Spleen (tissue), 11 donors: Measurements from ENCODE around the gene TUBA3E. TPM values are rescaled to one million over a fixed set of nuclear protein-coding genes. Genes with fewer than 3 reads are reported as not detected.
"Not testable (repeated sequence)": the region's sequence is repeated elsewhere in the genome, so short reads cannot be mapped to it uniquely, and the experiment has no call there.

ENCODE experiments used
- DNase-seq: peaks from one replicate; pipeline ENCODE4 v3.0.0-alpha.2; 2020
- H3K27ac ChIP-seq, 8 donors: fragments of 200-600 bp; sonication (generic) in 7 of 8; 1 replicate in 4 of 8; 2 replicates in 4 of 8; pipeline versions ENCODE4 v1.5.0 to v1.8.0; 2016 to 2021; ENCODE audit warnings: inconsistent platforms in 4 of 8, mild to moderate bottlenecking in 4 of 8, moderate library complexity in 1 of 8
- H3K27me3 ChIP-seq, 7 donors: fragments of 200-600 bp; sonication (generic) in 6 of 7; replicated peaks in 1 of 7; 1 replicate in 4 of 7; 2 replicates in 3 of 7; pipeline versions ENCODE4 v1.5.0 to v1.8.0; 2016 to 2021; ENCODE audit warnings: inconsistent platforms in 3 of 7, mild to moderate bottlenecking in 1 of 7
- H3K36me3 ChIP-seq, 6 donors: fragments of 200-600 bp; sonication (generic) in 5 of 6; 1 replicate in 4 of 6; 2 replicates in 2 of 6; pipeline versions ENCODE4 v1.5.0 to v1.8.0; 2016 to 2021; ENCODE audit warnings: inconsistent platforms in 2 of 6
- H3K4me1 ChIP-seq, 6 donors: fragments of 200-600 bp; sonication (generic) in 5 of 6; 1 replicate in 3 of 6; 2 replicates in 3 of 6; pipeline versions ENCODE4 v1.5.0 to v1.8.0; 2016 to 2021; ENCODE audit warnings: inconsistent platforms in 3 of 6
- H3K4me3 ChIP-seq, 8 donors: fragments of 200-600 bp; sonication (generic) in 7 of 8; 1 replicate in 4 of 8; 2 replicates in 4 of 8; pipeline versions ENCODE4 v1.5.0 to v1.8.0; 2016 to 2021; ENCODE audit warnings: inconsistent platforms in 4 of 8, mild to moderate bottlenecking in 4 of 8, moderate library complexity in 2 of 8
- H3K9me3 ChIP-seq, 8 donors: fragments of 200-600 bp; sonication (generic) in 7 of 8; 1 replicate in 4 of 8; 2 replicates in 4 of 8; pipeline versions ENCODE4 v1.5.0 to v1.8.0; 2016 to 2021; ENCODE audit warnings: inconsistent platforms in 4 of 8
- CTCF ChIP-seq, 11 experiments: fragments of 200-600 bp in 7 of 11; fragments of 450-650 bp in 4 of 11; sonication (generic) in 4 of 11; IDR thresholded peaks in 8 of 11; conservative IDR thresholded peaks in 3 of 11; 1 replicate in 7 of 11; 2 replicates in 4 of 11; pipeline versions ENCODE4 v1.4.0 to v1.8.0; 2016 to 2021; ENCODE audit warnings: antibody characterized with exemption in 11 of 11, inconsistent platforms in 4 of 11, mild to moderate bottlenecking in 1 of 11
- POLR2A ChIP-seq, 3 donors: fragments of 450-650 bp; IDR thresholded peaks; one replicate each; pipeline ENCODE4 v1.5.1; 2017; ENCODE audit warnings: antibody characterized with exemption in 3 of 3, mild to moderate bottlenecking in 1 of 3
- POLR2AphosphoS5 ChIP-seq, 3 donors: sonication (generic); formaldehyde crosslinking; IDR thresholded peaks; one replicate each; pipeline ENCODE4 v1.5.1; 2017; ENCODE audit warnings: antibody characterized with exemption in 3 of 3
- WGBS, 5 donors: extraction: QIAGEN DNeasy Blood & Tissue Kit in 3 of 5; methylation state at CpG; one replicate each; pipeline versions ENCODE4 v1.1.5 to v1.1.7; 2013 to 2018; 5-methylcytosine and 5-hydroxymethylcytosine counted together
- intact Hi-C: fragments of 100-400 bp; cut with DNase I; formaldehyde crosslinking; loops from one replicate; pipeline ENCODE4 v1.15.0; 2023; ENCODE audit warnings: low total_unique reads
- polyA plus RNA-seq, 3 donors: library from polyadenylated mRNA; stranded (reverse); fragments of 200-250 nt; gene quantifications; one replicate each; pipeline ENCODE4 v1.2.1, GENCODE V29; 2013
- total RNA-seq, 7 donors: library from RNA; depleted of rRNA in 3 of 7; stranded (reverse); fragments of >200 nt in 3 of 7; fragmentation: NEBNext Ultra II Directional in 4 of 7; extraction: Animal tissue kit (Norgen Biotek cat#: 25700) in 4 of 7; gene quantifications; one replicate each; pipeline versions ENCODE4 v1.1.0 to v1.2.1, GENCODE V29; 2016 to 2021
- donor health status: healthy with polysubstance abuse.
- donor health status: DM: no; HTN: no; CAD: no; lungs with moderate emphysema.
- donor health status: DM: no; HTN: no; CAD: no.
- donor health status: Bipolar disorder and iron deficiency.
- donor health status: healthy.
- donor health status: DM: no; HTN: no; CAD: no.
- donor health status: DM: yes; HTN: yes; CAD: no.

TUBA3E gene
- total and polyA plus RNA-seq, 10 donors: 0.11 TPM; not detected in 9

GRCh38 chr2:130158631-130159030 lies 39.6 kb downstream of the TUBA3E start:
- no peak overlapping the region for H3K4me3 ChIP-seq
- peak; percentile 74 for DNase-seq
- intact Hi-C loops: no loop called here
- no peak for TF ChIP-seq POLR2A (IDR thresholded peaks at IDR 0.05)
- no peak for TF ChIP-seq POLR2AphosphoS5 (IDR thresholded peaks at IDR 0.05)
- no peak for TF ChIP-seq CTCF (IDR thresholded peaks at IDR 0.05 in 8 of 11, conservative IDR thresholded peaks at IDR 0.05 in 3 of 11)
- H3K36me3 ChIP-seq: peaks cover 0 to 96% (median 33%) of the 10 kb centered on the region in 6 donors
- no peaks in the 10 kb centered on the region for H3K27me3 ChIP-seq
- H3K9me3 ChIP-seq: no peaks in the 10 kb centered on the region
- H3K27ac ChIP-seq: peak overlapping the region in 4 of 8 donors; percentile 42 to 75 (median 61)
- 82 to 96% (median 90%) methylated on average over 7 to 9 of the region's 9 CpGs for WGBS, 5 donors
- H3K4me1 ChIP-seq: peaks cover 0 to 31% (median 10%) of the 10 kb centered on the region in 6 donors

- 49 to 63% (median 54%) methylated on average over 13 of the region's 13 CpGs for WGBS, 5 donors
- H3K4me3 ChIP-seq, H3K27me3 ChIP-seq, intact Hi-C loops, H3K9me3 ChIP-seq: not testable (repeated sequence)
- Histone ChIP-seq H3K4me1 (peaks cover 0 to 31% (median 10%) of the 10 kb centered on the region in 6 donors), H3K27ac (peak overlapping the region in 5 of 8 donors; percentile 22 to 75 (median 57)), H3K36me3 (peaks cover 0 to 96% (median 33%) of the 10 kb centered on the region in 6 donors)
- DNase-seq: peak; percentile 83
- TF ChIP-seq CTCF (IDR thresholded peaks at IDR 0.05 in 8 of 11, conservative IDR thresholded peaks at IDR 0.05 in 3 of 11) (peak in 1 of 11 experiments; percentile 7), POLR2AphosphoS5 (IDR thresholded peaks at IDR 0.05) (peak in 2 of 3 donors; percentile 14 to 19)
Measured at GRCh38 chr2:130157825-130158514, 40.3 kb downstream of the TUBA3E start.

- H3K9me3 ChIP-seq, H3K27me3 ChIP-seq, intact Hi-C loops, H3K4me3 ChIP-seq: not testable (repeated sequence)
- peak; percentile 85 for DNase-seq
- peaks cover 0 to 96% (median 32%) of the 10 kb centered on the region in 6 donors for H3K36me3 ChIP-seq
- TF ChIP-seq POLR2AphosphoS5 (IDR thresholded peaks at IDR 0.05): peak; percentile 35 to 73 (median 58)
- WGBS, 5 donors: 50 to 76% (median 61%) methylated on average over 2 to 11 of the region's 12 CpGs
- H3K4me1 ChIP-seq: peaks cover 0 to 31% (median 10%) of the 10 kb centered on the region in 6 donors
- peak overlapping the region in 5 of 8 donors; percentile 22 to 75 (median 57) for H3K27ac ChIP-seq
Measured at GRCh38 chr2:130157354-130157753, 40.9 kb downstream of the TUBA3E start.

- H3K4me3 ChIP-seq: no peak overlapping the region
- intact Hi-C loops: no loop called here
- H3K9me3 ChIP-seq: no peaks in the 10 kb centered on the region
- WGBS, 5 donors: 91 to 100% (median 93%) methylated on average over 4 to 9 of the region's 9 CpGs
- peaks cover 0 to 97% (median 39%) of the 10 kb centered on the region in 6 donors for H3K36me3 ChIP-seq
- no peaks in the 10 kb centered on the region for H3K27me3 ChIP-seq
- TF ChIP-seq POLR2AphosphoS5 (IDR thresholded peaks at IDR 0.05) (no peak), CTCF (IDR thresholded peaks at IDR 0.05 in 8 of 11, conservative IDR thresholded peaks at IDR 0.05 in 3 of 11) (no peak), POLR2A (IDR thresholded peaks at IDR 0.05) (no peak)
- peaks cover 0 to 31% (median 10%) of the 10 kb centered on the region in 6 donors for H3K4me1 ChIP-seq
- DNase-seq: peak; percentile 73
- H3K27ac ChIP-seq: peak overlapping the region in 1 of 8 donors; percentile 75
Measured at GRCh38 chr2:130156624-130157004, 41.6 kb downstream of the TUBA3E start.
